RPMI8226 (cell line): ENCODE results near the gene VANGL1.
"Not testable (repeated sequence)": the region's sequence is repeated elsewhere in the genome, so short reads cannot be mapped to it uniquely, and the experiment has no call there.

Source experiments
- DNase-seq: peaks from one replicate; pipeline ENCODE4 v3.0.0-alpha.2; 2015

VANGL1 gene

DNA sequence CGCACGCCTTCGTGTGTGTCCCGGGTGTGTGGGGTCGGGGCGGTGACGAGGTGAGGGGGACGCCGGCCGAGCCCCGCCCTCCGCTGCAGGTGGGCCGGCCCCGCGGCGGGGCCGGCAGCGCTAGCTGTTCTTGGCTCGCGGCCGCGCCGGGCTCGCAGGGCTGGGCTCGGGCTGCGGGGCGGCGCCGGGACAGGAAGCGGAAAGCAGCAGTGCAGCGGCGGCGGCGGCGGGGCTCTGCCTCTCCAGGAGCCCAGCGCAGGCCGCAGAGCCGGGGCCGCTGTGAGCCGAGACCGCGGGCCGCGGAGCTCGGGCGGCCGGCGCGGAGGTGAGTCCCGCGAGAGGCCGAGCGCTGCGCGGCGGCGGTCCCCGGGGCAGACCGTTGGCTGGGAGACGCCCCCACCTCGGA lies at the start of gene VANGL1:
Gene VANGL1, plus strand, starts transcription at position 209 of the 406 bp plus-strand sequence. CDS start 9,444 bp downstream, outside the sequence.
- DNase-seq: peak; percentile 73

DNA sequence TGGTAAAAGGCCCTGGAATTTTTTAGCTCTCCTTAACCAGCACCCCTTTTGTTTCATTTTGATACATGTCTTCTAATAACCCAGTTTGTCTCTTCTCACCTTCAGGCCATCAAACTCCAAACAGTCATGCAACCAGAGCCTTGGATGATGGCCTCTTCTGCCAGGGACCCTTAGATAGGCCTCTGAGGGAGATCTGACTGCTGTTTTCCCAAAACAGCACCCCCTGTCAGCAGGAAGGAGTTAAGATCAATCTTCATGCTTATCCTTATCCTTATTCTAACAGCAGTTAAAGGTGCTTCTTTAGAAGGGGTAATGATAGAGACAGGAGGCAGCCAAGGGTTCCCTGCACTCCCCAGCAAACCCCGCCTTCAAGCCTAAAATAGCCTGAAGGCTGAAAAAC lies 49.5 kb upstream of the VANGL1 start:
- no peak for DNase-seq

DNA sequence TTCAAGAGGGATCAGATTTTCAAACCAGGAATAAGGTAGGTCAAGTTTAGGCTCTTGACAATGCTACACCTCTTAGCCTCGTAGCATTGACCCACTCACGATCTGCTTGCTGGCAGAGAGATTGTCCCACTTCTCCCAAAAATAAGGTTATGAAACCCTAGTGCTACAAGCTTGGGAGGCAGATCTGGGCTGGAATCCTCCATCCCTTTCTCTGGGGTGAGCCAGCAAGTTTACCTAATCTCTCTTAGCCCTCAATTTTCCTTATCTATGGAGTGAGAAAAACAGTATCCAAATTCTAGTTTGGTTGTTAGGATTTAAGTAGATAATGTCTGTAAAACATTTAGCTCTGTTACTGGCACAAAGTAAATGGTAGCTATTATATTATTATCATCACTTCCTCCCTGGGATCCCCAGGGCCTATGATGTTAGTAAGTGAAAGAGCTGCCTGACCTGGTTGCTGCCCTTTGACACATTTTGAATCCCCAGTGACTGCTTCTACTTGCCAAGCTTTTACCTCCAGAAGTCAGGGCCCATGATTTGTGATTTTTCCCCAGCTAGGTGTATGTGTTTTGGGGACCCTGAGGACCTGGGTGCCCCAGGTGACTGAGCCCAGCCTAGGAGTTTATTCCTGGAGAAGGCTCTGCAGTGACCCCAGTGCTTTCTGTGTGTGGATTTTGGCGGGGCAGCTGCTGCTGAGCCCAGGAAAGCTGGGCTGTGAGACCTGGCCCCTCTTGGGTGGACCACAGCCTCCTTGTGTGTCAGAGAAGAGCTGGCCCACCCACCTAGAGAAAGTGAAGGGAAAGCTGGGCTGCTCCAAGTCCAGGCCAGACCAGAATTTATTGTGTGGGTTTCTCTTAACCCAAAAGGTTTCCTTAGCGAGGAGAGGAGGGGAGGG lies 48.2 kb upstream of the VANGL1 start:
- DNase-seq: no peak

DNA sequence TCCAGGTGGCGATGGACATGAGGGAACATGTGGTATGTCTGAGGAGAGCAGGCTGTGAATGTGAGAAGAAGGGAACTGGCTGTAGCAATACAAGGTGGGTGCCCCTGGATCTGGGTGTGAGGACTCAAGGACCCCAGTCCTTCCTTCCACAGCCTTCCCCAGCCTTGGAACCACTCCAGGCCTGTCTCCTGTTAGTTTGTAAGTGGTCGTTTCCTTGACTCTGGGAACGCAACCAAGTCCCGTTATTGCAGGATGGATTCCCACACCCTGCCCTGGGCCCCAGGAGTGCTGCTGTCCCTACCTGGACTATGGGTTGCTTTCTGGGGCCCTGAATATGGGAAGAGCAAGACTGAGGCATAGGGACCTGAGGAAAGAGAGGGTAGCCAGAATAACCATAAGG lies 47.2 kb upstream of the VANGL1 start:
- no peak for DNase-seq

DNA sequence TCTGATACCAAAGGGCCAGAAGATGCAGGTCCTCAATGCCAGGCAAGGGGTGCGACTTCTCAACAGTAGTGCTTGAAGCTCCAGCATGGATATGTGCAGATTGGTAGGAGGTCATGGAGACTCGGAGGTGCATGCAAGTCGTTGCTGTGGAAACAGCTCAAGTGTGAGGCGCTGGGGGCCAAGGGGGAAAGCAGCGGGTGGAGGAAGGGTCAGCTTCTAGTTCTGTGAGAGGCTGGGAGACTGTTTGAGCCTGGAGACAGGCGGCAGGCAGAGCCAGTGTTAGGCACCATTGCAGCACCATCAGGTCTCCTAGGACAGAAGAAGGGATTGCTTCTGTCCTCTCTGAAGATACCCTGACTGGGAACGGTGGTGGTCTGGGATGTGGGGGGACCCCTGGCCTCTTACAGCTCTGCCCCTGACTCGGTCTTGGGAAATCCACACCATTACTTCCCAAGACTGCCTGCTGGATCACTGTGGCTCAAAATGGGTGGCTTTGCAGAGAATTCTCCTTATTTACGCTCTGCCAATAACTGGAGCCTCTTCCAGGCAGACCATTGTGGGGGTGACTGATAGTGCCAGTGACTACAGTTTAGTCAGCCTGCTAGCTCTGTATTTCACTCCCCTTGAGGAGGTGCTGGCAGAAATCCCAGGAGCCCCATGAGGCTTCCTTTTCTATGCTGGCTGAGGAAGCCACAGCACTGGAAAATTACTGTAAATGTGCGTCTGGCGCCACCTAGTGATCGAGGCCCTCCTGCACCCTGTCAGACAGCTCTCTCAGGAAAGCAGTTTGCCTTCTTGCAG lies 46.3 kb upstream of the VANGL1 start:
- DNase-seq: peak; percentile 58

DNA sequence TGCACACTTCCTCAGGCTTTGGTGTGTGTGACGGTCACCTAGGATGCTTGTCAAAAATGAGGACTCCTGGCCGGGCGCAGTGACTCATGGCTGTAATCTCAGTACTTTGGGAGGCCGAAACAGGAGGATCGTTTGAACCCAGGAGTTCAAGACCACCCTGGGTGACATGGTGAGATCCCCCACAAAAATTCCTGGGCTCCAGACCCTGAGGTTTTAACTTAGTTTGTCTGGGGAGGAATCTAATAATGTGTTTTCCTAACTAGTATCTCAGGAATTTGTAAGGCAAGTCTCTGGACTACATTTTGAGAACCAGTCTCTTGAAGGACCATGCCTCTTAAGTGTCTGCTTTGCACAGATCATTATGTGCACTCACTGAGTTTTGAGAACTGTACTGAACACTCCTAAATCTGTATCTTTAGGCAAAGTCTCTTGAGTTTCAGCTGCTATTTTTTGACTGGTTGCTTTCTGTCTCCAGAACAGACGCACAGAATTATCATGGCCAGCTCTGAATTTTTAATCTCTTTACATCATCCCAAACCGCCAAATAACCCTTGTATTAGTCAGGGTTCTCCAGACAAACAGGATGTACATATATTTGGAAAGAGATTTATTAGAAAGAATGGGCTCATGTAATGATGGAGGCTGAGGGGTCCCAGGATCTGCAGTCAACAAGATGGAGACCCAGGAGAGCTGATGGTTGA lies 45.5 kb upstream of the VANGL1 start:
- DNase-seq: no peak

DNA sequence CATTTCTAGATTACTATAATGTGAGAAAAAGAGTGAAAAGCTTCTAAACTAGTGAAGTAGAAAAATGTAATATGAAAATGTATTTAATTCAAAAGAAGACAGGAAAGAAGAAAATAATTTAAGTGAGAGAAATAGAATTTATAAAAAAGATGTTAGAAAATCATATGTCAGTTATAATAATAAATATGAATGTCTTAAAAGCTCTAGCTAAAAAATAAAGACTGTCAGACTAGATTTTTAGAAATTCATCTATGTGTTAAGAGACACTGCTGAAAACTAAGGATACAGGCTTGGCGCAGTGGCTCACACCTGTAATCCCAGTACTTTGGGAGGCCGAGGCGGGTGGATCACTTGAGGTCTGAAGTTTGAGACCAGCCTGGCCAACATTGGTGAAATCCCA lies 37.3 kb upstream of the VANGL1 start:
- no peak for DNase-seq

DNA sequence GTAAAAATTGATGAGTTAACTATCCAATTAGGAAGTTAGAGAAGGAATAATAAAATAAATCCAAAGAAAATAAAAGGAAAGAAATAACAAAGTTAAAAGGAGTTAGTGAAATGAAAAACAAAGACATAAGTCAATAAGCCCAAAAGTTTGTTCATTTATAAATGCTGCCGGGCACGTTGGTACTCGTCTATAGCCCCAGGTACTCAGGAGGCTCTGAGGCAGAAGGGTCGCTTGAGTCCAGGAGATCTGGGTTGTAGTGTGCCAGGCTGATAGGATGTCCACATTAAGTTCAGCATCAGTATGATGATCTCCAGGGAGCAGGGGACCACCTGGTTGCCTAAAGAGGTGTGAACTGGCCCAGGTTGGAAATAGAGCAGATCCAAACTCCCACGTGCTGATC lies 35.5 kb upstream of the VANGL1 start:
- DNase-seq: no peak

DNA sequence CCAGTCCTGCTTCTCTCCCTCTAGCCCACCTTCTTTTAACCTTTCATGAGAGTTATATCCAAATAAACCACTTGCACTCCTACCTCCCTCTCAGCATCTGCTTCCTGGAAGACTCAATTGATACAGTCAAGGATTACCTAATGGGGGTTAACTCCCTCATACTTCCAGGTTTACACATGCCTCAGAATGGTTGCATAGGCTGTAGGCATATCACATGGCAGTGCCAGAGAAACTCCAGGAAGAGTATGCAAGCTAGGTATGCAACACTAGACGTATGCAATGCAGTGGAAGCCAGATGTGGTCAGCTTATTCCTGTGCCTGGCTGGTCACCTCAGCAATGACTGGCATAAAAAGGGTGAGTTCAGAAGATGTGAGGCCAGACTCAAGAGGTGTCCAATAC lies 32.7 kb upstream of the VANGL1 start:
- DNase-seq: no peak

DNA sequence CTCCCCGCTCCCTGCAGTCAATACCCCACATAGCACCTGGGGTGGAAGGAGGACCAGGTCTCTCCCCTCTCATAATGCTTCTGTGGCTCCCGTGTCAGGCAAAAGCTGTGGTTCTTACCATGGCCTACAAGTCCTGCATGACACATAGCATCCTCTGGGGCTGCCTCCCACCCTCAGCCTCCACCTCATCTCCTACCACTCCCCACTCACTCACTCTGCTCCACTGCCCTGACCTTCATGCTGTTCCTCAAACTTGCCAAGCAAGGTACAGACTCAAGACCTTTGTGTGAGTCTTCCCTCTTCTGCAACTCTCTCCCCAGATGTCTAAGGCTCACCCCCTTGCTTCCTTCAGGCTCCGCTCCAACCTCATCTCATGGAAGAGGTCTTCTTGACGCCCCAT lies 28.0 kb upstream of the VANGL1 start:
- DNase-seq: no peak

DNA sequence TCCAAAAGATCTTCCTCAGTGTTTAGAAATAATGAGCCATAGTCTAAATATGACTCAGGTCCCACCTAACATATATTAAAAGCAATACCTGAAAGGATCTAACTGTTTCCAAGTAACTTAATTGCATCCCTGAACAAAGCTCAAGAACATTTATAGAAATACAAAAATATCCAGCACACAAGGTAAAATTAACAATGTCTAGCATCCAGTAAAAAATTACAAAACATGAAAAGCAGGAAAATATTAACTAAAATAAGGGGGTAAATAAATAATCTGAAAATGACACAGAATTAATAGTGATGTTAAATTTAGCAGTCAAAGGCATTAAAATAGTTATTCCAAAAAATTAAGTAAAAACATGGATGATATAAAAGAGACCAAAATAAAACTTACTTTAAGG lies 21.3 kb upstream of the VANGL1 start:
- DNase-seq: no peak

DNA sequence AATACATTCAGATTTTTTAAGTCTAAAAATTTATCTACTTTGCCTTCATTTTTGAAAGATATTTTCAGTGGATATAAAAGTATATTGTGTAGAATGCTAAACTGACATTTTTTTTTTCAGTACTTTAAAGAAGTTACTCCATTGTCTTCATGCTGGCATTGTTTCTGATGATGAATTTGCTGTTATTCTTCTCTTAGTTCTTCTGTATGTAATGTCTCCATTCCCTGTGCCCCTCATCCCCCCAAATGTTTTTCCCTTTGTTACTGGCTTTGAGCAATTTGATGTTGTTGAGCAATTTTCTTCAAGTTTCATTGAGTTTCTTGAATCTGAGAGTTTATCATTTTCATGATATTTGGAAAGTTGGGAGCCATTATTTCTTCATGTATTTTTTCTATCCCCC lies 20.8 kb upstream of the VANGL1 start:
- DNase-seq: no peak

DNA sequence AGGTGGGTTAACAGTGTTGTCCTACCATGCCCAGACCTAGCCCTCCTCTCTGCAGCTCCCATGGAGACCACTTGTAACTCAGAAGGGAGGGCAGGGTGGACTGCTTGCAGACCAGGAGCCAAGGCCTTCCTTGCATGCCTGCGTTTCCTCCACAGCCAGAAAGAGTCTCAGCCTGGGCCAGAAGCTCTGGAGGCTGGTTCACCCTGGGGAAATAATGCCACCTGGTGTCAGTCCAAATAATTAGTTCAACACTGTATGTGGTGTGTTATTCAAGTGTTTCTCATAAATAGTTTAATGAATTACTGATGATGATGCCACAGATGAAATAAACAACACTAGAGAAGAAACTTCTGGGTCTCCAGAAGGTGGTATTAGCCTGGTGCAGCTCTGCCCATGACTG lies 16.9 kb upstream of the VANGL1 start:
- no peak for DNase-seq

DNA sequence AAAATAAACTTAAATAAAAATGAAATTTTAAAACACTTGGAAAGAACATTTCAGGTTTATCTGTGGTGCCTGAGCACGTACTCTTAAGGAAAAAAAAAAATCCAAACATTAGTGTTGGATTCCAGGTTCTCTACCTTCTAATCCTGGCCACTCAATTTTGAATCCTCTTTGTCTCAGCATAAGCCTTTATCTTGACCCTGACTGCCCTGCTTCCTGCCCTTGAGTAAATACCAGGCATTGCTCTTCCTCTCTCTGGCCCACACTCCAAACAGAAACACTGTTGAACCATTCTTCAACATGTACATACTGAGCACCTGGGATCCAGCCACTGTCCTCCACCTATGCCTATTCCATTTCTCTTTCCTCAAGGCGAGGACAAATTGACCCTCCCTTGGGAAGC lies 11.4 kb upstream of the VANGL1 start:
- DNase-seq: no peak

DNA sequence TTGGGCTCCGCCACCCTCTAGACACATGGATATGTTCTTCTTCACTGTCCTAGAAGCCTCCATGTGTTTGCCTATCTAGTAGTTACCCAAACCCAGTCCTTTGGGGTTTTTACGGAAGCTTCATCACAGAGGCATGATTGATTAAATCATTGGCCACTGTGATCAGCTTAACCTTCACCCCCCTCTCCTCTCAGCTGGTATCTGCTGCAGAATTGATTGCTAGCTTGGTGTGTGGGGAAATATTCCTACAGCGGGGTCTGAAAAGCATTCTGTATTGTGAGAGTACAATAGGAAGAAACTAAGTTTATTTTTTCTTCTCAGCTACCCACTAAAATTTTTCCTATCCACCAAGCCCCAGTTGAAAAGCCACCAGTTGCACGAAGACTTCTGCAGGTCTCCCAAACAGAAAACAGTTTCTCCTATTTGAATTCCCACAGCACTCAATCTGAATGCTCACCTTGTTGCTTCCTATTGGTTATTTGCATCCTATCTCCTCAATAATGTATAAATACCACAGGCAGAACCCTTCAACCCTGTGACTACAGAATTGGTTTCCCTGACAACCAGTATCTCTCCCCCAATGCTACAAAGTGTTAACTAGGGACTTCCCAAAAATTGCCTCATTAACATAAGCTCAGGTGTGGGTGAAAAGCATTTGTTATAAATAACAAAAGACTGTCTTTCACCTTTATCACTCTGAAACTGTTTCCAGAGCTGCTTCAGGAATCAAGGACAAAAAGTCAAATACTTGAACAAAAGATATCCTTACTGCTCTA lies 9.3 kb upstream of the VANGL1 start:
- DNase-seq: no peak

DNA sequence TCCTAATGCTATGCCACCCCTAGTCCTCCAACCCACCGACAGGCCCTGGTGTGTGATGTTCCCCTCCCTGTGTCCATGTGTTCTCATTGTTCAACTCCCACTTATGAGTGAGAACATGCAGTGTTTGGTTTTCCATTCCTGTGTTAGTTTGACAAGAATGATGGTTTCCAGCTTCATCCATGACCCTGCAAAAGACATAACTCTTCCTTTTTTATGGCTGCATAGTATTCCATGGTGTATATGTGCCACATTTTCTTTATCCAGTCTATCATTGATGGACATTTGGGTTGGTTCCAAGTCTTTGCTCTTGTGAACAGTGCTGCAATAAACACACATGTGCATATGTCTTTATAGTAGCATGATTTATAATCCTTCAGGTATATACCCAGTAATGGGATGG lies 8.2 kb upstream of the VANGL1 start:
- not testable (repeated sequence) for DNase-seq

DNA sequence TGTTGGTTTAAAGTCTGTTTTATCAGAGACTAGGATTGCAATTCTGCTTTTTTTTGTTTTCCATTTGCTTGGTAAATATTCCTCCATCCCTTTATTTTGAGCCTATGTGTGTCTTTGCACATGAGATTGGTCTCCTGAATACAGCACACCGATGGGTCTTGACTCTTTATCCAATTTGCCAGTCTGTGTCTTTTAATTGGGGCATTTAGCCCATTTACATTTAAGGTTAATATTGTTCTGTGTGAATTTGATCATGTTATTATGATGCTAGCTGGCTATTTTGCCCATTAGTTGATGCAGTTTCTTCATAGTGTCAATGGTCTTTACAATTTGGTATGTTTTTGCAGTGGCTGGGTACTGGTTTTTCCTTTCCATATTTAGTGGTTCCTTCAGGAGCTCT lies 4.5 kb upstream of the VANGL1 start:
- DNase-seq: not testable (repeated sequence)

DNA sequence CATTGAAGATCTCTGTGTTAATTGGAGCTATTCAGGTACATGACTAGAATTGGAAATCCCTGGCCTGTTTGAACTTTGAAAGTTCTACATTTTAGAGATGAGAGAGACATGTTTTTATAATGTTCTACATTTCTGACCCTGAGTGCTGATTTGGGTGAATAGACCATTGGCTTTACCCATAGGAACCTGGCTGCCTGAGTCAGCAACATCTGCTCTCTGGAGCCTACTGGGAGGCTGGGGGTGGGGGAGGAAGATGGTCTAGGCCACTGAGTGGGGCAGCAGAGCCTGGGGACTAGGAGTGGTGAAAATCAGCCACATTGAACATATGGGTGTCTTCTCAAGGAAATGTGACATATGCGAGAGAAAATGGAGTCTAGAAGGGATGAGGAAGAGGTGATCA lies 1.4 kb upstream of the VANGL1 start:
- DNase-seq: no peak

DNA sequence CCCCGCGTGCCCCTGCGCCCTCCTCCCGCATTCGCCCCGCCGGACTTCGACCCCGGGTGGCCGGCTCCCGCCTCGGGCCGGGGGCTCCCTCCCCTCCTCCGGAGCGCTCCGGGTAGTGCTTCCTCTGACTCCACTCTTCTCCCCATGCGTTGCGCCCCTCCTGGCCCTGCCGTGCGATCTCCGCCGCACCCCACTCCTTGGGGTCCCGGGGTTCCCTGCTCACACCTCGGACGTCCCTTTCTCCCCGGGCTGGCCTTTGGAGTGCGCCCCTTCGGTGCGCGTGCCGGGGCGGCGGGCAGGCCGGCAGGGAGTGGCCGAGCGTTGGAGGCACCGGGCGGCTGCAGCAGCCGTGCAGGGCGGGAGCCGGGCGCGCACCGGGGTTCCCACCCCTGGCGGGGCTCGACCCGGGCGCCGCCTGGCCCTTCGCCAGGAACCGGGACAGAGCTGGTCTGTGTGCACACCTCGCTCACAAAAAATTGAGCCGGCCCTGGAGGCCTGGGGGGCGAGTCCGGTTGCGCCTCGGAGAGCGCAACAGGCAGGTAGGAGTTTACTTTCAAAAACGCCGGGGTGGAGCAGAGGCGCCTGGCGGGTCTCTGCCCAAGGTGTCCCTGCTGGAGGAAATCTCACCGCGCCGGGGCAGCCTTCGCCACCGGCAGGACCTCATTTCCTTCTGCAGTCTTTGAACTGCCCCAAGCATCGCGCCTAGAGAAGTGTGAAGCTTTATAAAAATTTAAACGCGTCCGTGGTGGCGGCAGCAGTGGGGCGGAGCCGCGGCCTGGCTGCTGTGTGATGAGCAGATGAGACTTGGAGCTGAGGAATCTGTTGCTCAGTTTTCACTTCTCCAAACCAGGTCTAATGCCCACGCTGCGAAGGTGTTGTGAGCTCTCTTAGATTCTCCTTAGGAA lies 650 bp downstream of the VANGL1 start:
- peak; percentile 81 for DNase-seq

DNA sequence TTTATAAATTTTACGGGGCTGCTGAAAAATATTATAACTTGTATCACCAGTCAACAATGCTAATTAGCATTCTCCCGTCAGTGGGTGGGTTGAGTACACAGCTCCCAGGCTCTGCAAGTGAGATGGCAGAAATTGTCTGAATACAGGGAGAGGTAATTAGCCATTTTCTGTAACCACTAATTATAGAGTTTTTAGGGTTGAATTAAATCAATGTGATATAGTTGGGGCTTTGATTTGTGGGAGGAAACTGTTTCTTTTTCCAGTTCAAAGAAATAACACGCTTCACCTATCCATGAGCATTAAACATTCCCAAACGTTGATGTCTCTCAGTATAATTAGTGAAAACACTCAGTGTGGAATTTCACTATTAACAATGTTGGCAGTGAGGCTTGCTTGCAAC lies 1.5 kb downstream of the VANGL1 start:
- DNase-seq: no peak

DNA sequence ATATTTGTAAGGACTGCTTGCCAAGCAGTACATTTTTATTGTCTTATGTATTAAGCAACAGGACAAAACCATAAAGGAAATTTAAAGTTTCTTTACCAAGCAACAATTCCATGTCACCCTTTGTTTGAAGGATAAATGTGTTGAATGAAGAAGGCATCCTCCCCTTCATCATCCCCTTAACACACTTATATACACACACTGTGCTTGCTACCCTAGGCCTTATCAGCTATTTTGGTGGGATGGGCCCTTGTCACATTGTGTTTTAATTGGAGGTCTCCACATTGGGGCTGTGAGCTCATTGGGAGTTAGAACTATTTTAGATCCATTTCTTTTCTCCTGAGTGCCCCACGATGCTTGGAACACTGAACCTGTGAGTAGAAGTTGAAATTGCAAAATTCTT lies 1.9 kb downstream of the VANGL1 start:
- DNase-seq: no peak

DNA sequence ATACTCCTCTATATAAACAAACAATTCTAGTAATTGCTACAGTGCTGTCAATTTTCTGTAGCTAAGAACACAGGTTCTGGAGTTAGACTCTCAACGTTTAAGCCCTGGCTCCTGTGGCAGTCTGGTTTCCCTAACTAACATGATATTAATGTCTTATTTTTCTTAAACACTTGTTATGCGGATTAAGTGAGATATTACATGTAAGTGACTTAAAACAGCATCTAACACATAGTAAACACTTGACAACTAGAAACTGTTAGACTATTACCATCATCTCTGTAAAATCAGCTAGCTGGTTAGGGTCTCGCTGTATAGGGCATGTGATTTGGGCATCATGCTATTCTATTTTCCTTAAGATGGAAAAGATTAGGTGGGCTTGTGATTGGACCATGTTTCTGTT lies 2.3 kb downstream of the VANGL1 start:
- DNase-seq: no peak
